ENCODE data around the gene TRIM24.

TRIM24 gene

GRCh38 chr7:138431517-138431916 lies 28.5 kb upstream of the TRIM24 start:
- H3K4me3 ChIP-seq (ENCODE audit: low read depth, low read length) = no peak overlapping the region
- peak; percentile 5 for DNase-seq (ENCODE audit: low read depth)
- TF ChIP-seq CTCF (IDR thresholded peaks at IDR 0.05; ENCODE audit: insufficient read depth, low read depth, low read length, missing control alignments) = no peak

GRCh38 chr7:138433583-138434443 lies 26.2 kb upstream of the TRIM24 start:
- DNase-seq (ENCODE audit: low read depth) = no peak
- no peak overlapping the region for H3K4me3 ChIP-seq (ENCODE audit: low read depth, low read length)
- TF ChIP-seq CTCF (IDR thresholded peaks at IDR 0.05; ENCODE audit: insufficient read depth, low read depth, low read length, missing control alignments) = no peak

- no peak overlapping the region for H3K4me3 ChIP-seq (ENCODE audit: low read depth, low read length)
- no peak for TF ChIP-seq CTCF (IDR thresholded peaks at IDR 0.05; ENCODE audit: insufficient read depth, low read depth, low read length, missing control alignments)
- no peak for DNase-seq (ENCODE audit: low read depth)
Measured at GRCh38 chr7:138434597-138435019, 25.5 kb upstream of the TRIM24 start.

DNA sequence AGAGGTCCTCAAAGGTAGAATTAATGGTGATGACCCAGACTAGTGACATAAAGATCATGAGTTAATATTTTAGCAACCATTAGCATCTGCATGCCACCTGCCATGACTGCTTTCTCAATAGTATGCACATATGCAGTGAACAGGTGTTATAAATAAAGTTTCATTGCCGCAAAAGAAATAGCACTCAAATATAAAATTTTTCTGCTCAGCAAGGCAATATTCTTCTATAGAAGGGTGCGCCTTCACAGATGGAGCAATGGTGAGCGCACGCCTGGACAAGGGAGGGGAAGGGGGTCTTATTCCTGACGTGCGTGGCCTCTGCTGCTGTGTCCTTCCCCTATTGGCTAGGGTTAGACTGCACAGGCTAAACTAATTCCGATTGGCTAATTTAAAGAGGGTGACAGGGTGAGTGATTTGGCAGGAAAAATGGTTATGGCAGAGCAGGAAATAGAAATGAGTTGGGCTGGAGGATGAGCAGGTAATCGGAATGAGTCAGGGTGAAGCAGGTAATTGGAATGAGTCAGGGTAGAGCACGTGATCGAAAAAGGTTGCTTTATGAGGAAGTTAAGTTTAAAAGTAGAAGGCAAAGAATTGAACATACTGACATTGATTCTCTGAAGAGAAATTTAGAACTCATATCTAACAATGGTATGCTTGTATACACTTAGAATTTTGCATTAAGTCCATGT lies 24.7 kb upstream of the TRIM24 start:
- no peak for TF ChIP-seq CTCF (IDR thresholded peaks at IDR 0.05; ENCODE audit: insufficient read depth, low read depth, low read length, missing control alignments)
- no peak overlapping the region for H3K4me3 ChIP-seq (ENCODE audit: low read depth, low read length)
- no peak for DNase-seq (ENCODE audit: low read depth)

DNA sequence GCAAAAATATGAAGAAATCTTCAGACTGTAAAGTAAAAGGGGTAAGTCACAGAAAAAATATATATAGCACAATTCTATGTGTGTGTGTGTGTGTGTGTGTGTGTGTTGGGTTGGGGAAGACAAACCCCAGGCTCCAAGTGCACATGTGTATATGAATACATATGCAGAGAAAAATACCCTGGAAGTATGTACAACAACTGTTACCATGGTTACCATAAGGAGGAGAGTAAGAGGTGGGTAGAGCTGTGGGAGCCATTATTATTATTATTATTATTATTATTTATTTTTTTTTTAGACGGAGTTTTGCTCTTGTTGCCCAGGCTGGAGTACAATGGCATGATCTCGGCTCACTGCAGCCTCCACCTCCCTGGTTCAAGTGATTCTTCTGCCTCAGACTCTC lies 23.7 kb upstream of the TRIM24 start:
- no peak for TF ChIP-seq CTCF (IDR thresholded peaks at IDR 0.05; ENCODE audit: insufficient read depth, low read depth, low read length, missing control alignments)
- DNase-seq (ENCODE audit: low read depth) = no peak
- no peak overlapping the region for H3K4me3 ChIP-seq (ENCODE audit: low read depth, low read length)

- no peak for TF ChIP-seq CTCF (IDR thresholded peaks at IDR 0.05; ENCODE audit: insufficient read depth, low read depth, low read length, missing control alignments)
- no peak overlapping the region for H3K4me3 ChIP-seq (ENCODE audit: low read depth, low read length)
- DNase-seq (ENCODE audit: low read depth) = no peak
Measured at GRCh38 chr7:138440460-138440859, 19.6 kb upstream of the TRIM24 start.
